Neural progenitor cell (in vitro differentiated cells): ENCODE measurements around the gene SH3BP5.

Experiments used
- EZH2 ChIP-seq: fragments of 200-600 bp; sonication (generic); IDR thresholded peaks from 2 replicates; pipeline ENCODE4 v1.6.1; 2017; ENCODE audit warnings: antibody characterized with exemption, mild to moderate bottlenecking, moderate library complexity
- EZH2phosphoT487 ChIP-seq: fragments of 200-600 bp; sonication (generic); IDR thresholded peaks from 2 replicates; pipeline ENCODE4 v1.6.1; 2017; ENCODE audit warnings: antibody characterized with exemption
- TF ChIP-seq, protein P1 (sequence below): fragments of 200-600 bp; sonication (generic); IDR thresholded peaks from 2 replicates; pipeline ENCODE4 v1.5.1; 2017; ENCODE audit warnings: antibody characterized with exemption, mild to moderate bottlenecking

DNA sequence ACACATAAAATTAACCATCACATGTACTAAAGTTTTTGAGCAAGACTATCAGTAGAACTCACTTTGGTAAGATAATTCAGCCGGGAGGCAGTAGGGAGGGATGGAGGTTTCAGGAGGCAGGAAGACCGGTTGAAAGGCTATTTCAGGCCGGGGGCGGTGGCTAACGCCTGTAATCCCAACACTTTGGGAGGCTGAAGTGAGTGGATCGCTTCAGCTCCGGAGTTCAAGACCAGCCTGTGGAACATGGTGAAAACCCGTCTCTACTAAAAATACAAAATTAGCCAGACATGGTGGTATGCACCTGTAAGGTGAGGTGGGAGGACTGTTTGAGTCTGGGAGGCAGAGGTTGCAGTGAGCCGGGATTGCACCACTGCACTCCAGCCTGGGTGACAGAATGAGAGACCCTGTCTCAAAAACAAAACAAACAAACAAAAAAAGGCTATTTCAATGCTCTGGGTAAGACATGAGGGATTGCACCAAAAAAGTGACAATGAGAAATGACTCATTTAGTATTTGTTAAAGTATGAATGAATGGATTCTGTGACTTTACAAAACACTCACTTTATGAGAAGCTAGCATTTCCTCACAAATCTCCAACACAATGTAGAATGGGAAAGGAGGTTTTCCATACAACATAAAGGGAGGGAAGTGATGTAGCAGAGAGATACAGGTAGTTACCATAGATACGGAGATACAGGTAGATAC lies 43.9 kb downstream of the SH3BP5 start:
- TF ChIP-seq, protein P1, sequence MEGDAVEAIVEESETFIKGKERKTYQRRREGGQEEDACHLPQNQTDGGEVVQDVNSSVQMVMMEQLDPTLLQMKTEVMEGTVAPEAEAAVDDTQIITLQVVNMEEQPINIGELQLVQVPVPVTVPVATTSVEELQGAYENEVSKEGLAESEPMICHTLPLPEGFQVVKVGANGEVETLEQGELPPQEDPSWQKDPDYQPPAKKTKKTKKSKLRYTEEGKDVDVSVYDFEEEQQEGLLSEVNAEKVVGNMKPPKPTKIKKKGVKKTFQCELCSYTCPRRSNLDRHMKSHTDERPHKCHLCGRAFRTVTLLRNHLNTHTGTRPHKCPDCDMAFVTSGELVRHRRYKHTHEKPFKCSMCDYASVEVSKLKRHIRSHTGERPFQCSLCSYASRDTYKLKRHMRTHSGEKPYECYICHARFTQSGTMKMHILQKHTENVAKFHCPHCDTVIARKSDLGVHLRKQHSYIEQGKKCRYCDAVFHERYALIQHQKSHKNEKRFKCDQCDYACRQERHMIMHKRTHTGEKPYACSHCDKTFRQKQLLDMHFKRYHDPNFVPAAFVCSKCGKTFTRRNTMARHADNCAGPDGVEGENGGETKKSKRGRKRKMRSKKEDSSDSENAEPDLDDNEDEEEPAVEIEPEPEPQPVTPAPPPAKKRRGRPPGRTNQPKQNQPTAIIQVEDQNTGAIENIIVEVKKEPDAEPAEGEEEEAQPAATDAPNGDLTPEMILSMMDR = no peak
- TF ChIP-seq EZH2 (no peak), EZH2phosphoT487 (no peak)
